ENCODE measurements around the gene CACNA2D3. TPM values are rescaled to one million over a fixed set of nuclear protein-coding genes. Genes with fewer than 3 reads are reported as not detected.

The CACNA2D3 gene
- polyA plus RNA-seq, 1 donor: 0.97 TPM

GRCh38 chr3:54322354-54322753 lies 200.0 kb downstream of the CACNA2D3 start:
- no peaks in the 10 kb centered on the region for H3K9me3 ChIP-seq (ENCODE audit: control insufficient read depth, low read depth, low read length)
- peak overlapping the region; percentile 32 for H3K27ac ChIP-seq (ENCODE audit: low read length)

DNA sequence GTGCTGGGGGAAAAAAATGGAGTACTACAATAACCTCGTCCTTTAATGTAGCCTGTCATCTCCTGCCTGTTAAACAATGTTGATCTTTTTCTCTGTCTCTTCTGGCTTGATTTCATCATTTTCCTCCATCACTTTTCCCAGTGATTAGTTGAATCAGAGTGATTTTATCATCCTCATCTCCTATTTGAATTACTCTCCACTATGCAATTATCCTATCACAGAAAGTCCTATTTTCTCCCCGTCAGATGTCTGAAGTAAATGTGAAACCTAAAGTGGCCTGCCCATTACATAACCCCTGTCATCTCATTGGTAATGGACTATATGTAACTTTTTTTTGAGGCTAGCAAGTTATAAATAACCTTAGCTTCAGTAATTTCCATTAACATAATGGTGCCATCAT lies 201.8 kb downstream of the CACNA2D3 start:
- H3K4me3 ChIP-seq (ENCODE audit: low read length): no peak overlapping the region
- WGBS (ENCODE audit: insufficient coverage, low lambda C conversion rate): 83% methylated on average over 1 of the region's 2 CpGs

More at GRCh38 chr3:54322354-54322753, 200.0 kb downstream of the CACNA2D3 start:
- H3K36me3 ChIP-seq (ENCODE audit: control insufficient read depth, insufficient read depth, low read length): no peaks in the 10 kb centered on the region
- peaks cover 6% of the 10 kb centered on the region for H3K4me1 ChIP-seq (ENCODE audit: control insufficient read depth, insufficient read depth, low read length)
- WGBS (ENCODE audit: insufficient coverage, low lambda C conversion rate): 20% methylated on average over 1 of the region's 3 CpGs
- no peaks in the 10 kb centered on the region for H3K27me3 ChIP-seq (ENCODE audit: control insufficient read depth, insufficient read depth, low read length)
- no peak overlapping the region for H3K4me3 ChIP-seq (ENCODE audit: low read length)
- DNase-seq: peak; percentile 71 to 86

DNA sequence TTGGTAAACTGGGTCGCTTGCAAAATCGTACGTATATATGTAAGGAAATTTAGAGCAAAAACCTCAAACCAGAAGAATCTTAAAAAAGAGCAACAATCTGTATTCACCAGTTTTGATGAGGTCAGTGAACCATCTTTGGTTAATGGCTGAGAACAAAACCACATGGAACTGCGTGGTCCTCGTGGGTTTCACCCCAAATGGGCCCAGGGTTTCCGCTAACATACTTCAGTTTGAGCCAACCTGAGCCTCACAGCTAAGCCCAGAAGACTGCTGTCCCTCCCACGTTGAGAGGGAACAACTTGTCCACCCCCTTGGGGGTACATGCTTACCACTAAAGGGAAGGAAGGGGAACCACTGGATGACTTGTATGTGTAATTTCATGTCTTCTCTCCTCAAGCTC lies 204.6 kb downstream of the CACNA2D3 start:
- Histone ChIP-seq H3K4me3 (ENCODE audit: low read length) (no peak overlapping the region), H3K27ac (ENCODE audit: low read length) (no peak overlapping the region), H3K4me1 (ENCODE audit: control insufficient read depth, insufficient read depth, low read length) (peaks cover 2% of the 10 kb centered on the region), H3K27me3 (ENCODE audit: control insufficient read depth, insufficient read depth, low read length) (no peaks in the 10 kb centered on the region), H3K9me3 (ENCODE audit: control insufficient read depth, low read depth, low read length) (no peaks in the 10 kb centered on the region), H3K36me3 (ENCODE audit: control insufficient read depth, insufficient read depth, low read length) (no peaks in the 10 kb centered on the region)
- WGBS (ENCODE audit: insufficient coverage, low lambda C conversion rate): 100% methylated on average over 1 of the region's 7 CpGs
- DNase-seq: no peak

More for the DNA sequence above, 201.8 kb downstream of the CACNA2D3 start:
- H3K4me1 ChIP-seq (ENCODE audit: control insufficient read depth, insufficient read depth, low read length): peaks cover 6% of the 10 kb centered on the region
- no peak overlapping the region for H3K27ac ChIP-seq (ENCODE audit: low read length)
- H3K27me3 ChIP-seq (ENCODE audit: control insufficient read depth, insufficient read depth, low read length): no peaks in the 10 kb centered on the region
- H3K9me3 ChIP-seq (ENCODE audit: control insufficient read depth, low read depth, low read length): no peaks in the 10 kb centered on the region
- no peak for DNase-seq
- H3K36me3 ChIP-seq (ENCODE audit: control insufficient read depth, insufficient read depth, low read length): no peaks in the 10 kb centered on the region

DNA sequence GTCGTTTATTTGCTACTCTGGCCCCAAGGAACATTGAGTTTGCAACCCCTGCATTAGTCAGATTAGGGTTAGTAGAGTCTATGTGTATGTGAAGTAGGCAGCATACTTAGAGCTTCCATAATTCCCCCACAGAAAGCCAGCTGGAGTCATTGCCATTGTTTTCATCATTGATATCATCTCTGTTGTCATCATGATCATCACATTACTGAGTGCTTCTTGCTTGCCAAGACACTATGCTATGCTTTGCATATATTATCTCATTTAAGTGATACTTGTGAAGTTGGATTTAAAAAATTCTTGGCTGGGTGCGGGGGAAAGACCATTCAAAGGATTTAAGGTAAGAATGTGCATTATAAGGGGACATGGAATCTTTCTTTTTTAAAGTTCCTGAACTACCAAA lies 209.0 kb downstream of the CACNA2D3 start:
- Histone ChIP-seq H3K9me3 (ENCODE audit: control insufficient read depth, low read depth, low read length) (no peaks in the 10 kb centered on the region), H3K36me3 (ENCODE audit: control insufficient read depth, insufficient read depth, low read length) (no peaks in the 10 kb centered on the region), H3K27me3 (ENCODE audit: control insufficient read depth, insufficient read depth, low read length) (no peaks in the 10 kb centered on the region), H3K4me3 (ENCODE audit: low read length) (no peak overlapping the region), H3K4me1 (ENCODE audit: control insufficient read depth, insufficient read depth, low read length) (no peaks in the 10 kb centered on the region), H3K27ac (ENCODE audit: low read length) (no peak overlapping the region)
- 100% methylated on average over 1 of the region's 2 CpGs for WGBS (ENCODE audit: insufficient coverage, low lambda C conversion rate)
- no peak for DNase-seq

GRCh38 chr3:54337846-54338245 lies 215.5 kb downstream of the CACNA2D3 start:
- H3K9me3 ChIP-seq (ENCODE audit: control insufficient read depth, low read depth, low read length): no peaks in the 10 kb centered on the region
- WGBS (ENCODE audit: insufficient coverage, low lambda C conversion rate): no CpG with 5 or more reads among the region's 6 CpGs

GRCh38 chr3:54339608-54340007 lies 217.3 kb downstream of the CACNA2D3 start:
- no peak for DNase-seq
- Histone ChIP-seq H3K4me3 (ENCODE audit: low read length) (no peak overlapping the region), H3K9me3 (ENCODE audit: control insufficient read depth, low read depth, low read length) (no peaks in the 10 kb centered on the region), H3K27ac (ENCODE audit: low read length) (no peak overlapping the region), H3K27me3 (ENCODE audit: control insufficient read depth, insufficient read depth, low read length) (peaks cover 4% of the 10 kb centered on the region), H3K36me3 (ENCODE audit: control insufficient read depth, insufficient read depth, low read length) (no peaks in the 10 kb centered on the region), H3K4me1 (ENCODE audit: control insufficient read depth, insufficient read depth, low read length) (no peaks in the 10 kb centered on the region)
- WGBS (ENCODE audit: insufficient coverage, low lambda C conversion rate): 20% methylated on average over 1 of the region's 2 CpGs

More at GRCh38 chr3:54337846-54338245, 215.5 kb downstream of the CACNA2D3 start:
- no peak for DNase-seq
- Histone ChIP-seq H3K27ac (ENCODE audit: low read length) (no peak overlapping the region), H3K4me3 (ENCODE audit: low read length) (no peak overlapping the region), H3K36me3 (ENCODE audit: control insufficient read depth, insufficient read depth, low read length) (no peaks in the 10 kb centered on the region), H3K27me3 (ENCODE audit: control insufficient read depth, insufficient read depth, low read length) (peaks cover 4% of the 10 kb centered on the region), H3K4me1 (ENCODE audit: control insufficient read depth, insufficient read depth, low read length) (no peaks in the 10 kb centered on the region)

GRCh38 chr3:54341811-54342210 lies 219.5 kb downstream of the CACNA2D3 start:
- Histone ChIP-seq H3K4me1 (ENCODE audit: control insufficient read depth, insufficient read depth, low read length) (no peaks in the 10 kb centered on the region), H3K36me3 (ENCODE audit: control insufficient read depth, insufficient read depth, low read length) (no peaks in the 10 kb centered on the region), H3K27me3 (ENCODE audit: control insufficient read depth, insufficient read depth, low read length) (peaks cover 4% of the 10 kb centered on the region), H3K4me3 (ENCODE audit: low read length) (no peak overlapping the region), H3K27ac (ENCODE audit: low read length) (no peak overlapping the region), H3K9me3 (ENCODE audit: control insufficient read depth, low read depth, low read length) (no peaks in the 10 kb centered on the region)
- WGBS (ENCODE audit: insufficient coverage, low lambda C conversion rate): no CpG with 5 or more reads among the region's 2 CpGs
- DNase-seq: no peak

- no peaks in the 10 kb centered on the region for H3K9me3 ChIP-seq (ENCODE audit: control insufficient read depth, low read depth, low read length)
- no CpG with 5 or more reads among the region's 9 CpGs for whole genome bisulfite sequencing (ENCODE audit: insufficient coverage, low lambda C conversion rate)
- H3K36me3 ChIP-seq (ENCODE audit: control insufficient read depth, insufficient read depth, low read length): no peaks in the 10 kb centered on the region
- peaks cover 4% of the 10 kb centered on the region for H3K27me3 ChIP-seq (ENCODE audit: control insufficient read depth, insufficient read depth, low read length)
- no peaks in the 10 kb centered on the region for H3K4me1 ChIP-seq (ENCODE audit: control insufficient read depth, insufficient read depth, low read length)
- no peak overlapping the region for H3K27ac ChIP-seq (ENCODE audit: low read length)
- no peak overlapping the region for H3K4me3 ChIP-seq (ENCODE audit: low read length)
- no peak for DNase-seq
These were observed 220.3 kb downstream of the CACNA2D3 start for GRCh38 chr3:54342676-54343075.

- Histone ChIP-seq H3K27me3 (ENCODE audit: control insufficient read depth, insufficient read depth, low read length) (peaks cover 4% of the 10 kb centered on the region), H3K27ac (ENCODE audit: low read length) (no peak overlapping the region), H3K9me3 (ENCODE audit: control insufficient read depth, low read depth, low read length) (no peaks in the 10 kb centered on the region), H3K4me3 (ENCODE audit: low read length) (no peak overlapping the region), H3K4me1 (ENCODE audit: control insufficient read depth, insufficient read depth, low read length) (no peaks in the 10 kb centered on the region), H3K36me3 (ENCODE audit: control insufficient read depth, insufficient read depth, low read length) (no peaks in the 10 kb centered on the region)
- no CpG with 5 or more reads among the region's 1 CpG for WGBS (ENCODE audit: insufficient coverage, low lambda C conversion rate)
- DNase-seq: no peak
These were observed 221.1 kb downstream of the CACNA2D3 start for GRCh38 chr3:54343495-54343894.

DNA sequence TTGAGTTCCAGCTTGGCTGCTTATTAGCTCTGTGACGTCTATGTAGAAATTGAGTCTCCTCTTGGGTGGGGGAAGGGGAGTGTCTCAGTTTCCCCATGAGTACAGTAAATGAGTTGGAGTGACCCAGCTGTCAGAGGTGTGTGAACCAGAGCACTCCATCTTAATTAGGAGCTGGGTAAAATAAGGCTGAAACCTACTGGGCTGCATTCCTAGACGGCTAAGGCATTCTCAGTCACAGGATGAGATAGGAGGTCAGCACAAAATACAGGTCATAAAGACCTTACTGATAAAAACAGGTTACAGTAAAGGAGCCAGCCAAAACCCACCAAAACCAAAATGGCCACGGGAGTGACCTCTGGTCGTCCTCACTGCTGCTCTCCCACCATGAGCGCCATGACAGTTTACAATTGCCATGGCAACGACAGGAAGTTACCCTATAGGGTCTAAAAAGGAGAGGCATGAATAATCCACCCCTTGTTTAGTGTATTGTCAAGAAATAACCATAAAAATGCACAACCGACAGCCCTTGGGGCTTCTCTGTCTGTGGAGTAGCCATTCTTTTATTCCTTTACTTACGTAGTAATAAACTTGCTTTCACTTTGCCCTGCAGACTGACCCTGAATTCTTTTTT lies 222.4 kb downstream of the CACNA2D3 start:
- Histone ChIP-seq H3K4me1 (ENCODE audit: control insufficient read depth, insufficient read depth, low read length) (no peaks in the 10 kb centered on the region), H3K36me3 (ENCODE audit: control insufficient read depth, insufficient read depth, low read length) (no peaks in the 10 kb centered on the region), H3K4me3 (ENCODE audit: low read length) (no peak overlapping the region), H3K27me3 (ENCODE audit: control insufficient read depth, insufficient read depth, low read length) (peaks cover 4% of the 10 kb centered on the region), H3K27ac (ENCODE audit: low read length) (no peak overlapping the region), H3K9me3 (ENCODE audit: control insufficient read depth, low read depth, low read length) (no peaks in the 10 kb centered on the region)
- WGBS (ENCODE audit: insufficient coverage, low lambda C conversion rate): 73% methylated on average over 2 of the region's 8 CpGs
- no peak for DNase-seq

- WGBS (ENCODE audit: insufficient coverage, low lambda C conversion rate): no CpG with 5 or more reads among the region's 5 CpGs
- H3K4me3 ChIP-seq (ENCODE audit: low read length): no peak overlapping the region
- DNase-seq: no peak
These were observed 223.6 kb downstream of the CACNA2D3 start for GRCh38 chr3:54345847-54346375.

More at GRCh38 chr3:54345847-54346375, 223.6 kb downstream of the CACNA2D3 start:
- H3K36me3 ChIP-seq (ENCODE audit: control insufficient read depth, insufficient read depth, low read length): no peaks in the 10 kb centered on the region
- no peaks in the 10 kb centered on the region for H3K4me1 ChIP-seq (ENCODE audit: control insufficient read depth, insufficient read depth, low read length)
- no peak overlapping the region for H3K27ac ChIP-seq (ENCODE audit: low read length)
- peaks cover under 1% of the 10 kb centered on the region for H3K27me3 ChIP-seq (ENCODE audit: control insufficient read depth, insufficient read depth, low read length)
- H3K9me3 ChIP-seq (ENCODE audit: control insufficient read depth, low read depth, low read length): no peaks in the 10 kb centered on the region
